ENCODE measurements around the gene POLD1. TPM values are rescaled to one million over a fixed set of nuclear protein-coding genes. Genes with fewer than 3 reads are reported as not detected.
A peak's percentile ranks its signal among the peaks of the same experiment; 100 is the strongest.
"Not testable (repeated sequence)": the region's sequence is repeated elsewhere in the genome, so short reads cannot be mapped to it uniquely, and the experiment has no call there.

The POLD1 gene
- total RNA-seq, 1 experiment from 2014 or later = 81.9 TPM

- intact Hi-C loops (cut with micrococcal nuclease; ENCODE audit: unreplicated experiment) = no loop called here
- CTCF ChIA-PET = no interaction called here
- H3K27me3 Mint-ChIP-seq (ENCODE audit: unreplicated experiment) = no peaks in the 10 kb centered on the region
- H3K36me3 Mint-ChIP-seq (ENCODE audit: insufficient read depth, unreplicated experiment) = peaks cover 5% of the 10 kb centered on the region
- H3K4me1 Mint-ChIP-seq (ENCODE audit: low read depth, unreplicated experiment) = peaks cover 10% of the 10 kb centered on the region
- no peak for DNase-seq
- no peak overlapping the region for H3K27ac Mint-ChIP-seq (ENCODE audit: unreplicated experiment)
- BruUV-seq (replicated peaks) = no TSS peak
- no peak overlapping the region for H3K4me3 Mint-ChIP-seq (ENCODE audit: low read depth, unreplicated experiment)
- no peak for TF ChIP-seq CTCF (IDR thresholded peaks at IDR 0.05; ENCODE audit: unreplicated experiment)
- H3K9me3 Mint-ChIP-seq (ENCODE audit: low read depth, unreplicated experiment) = no peaks in the 10 kb centered on the region
Measured at GRCh38 chr19:50352242-50352641, 31.9 kb upstream of the POLD1 start.

GRCh38 chr19:50353487-50353880 lies 30.7 kb upstream of the POLD1 start:
- DNase-seq; H3K27ac Mint-ChIP-seq (ENCODE audit: unreplicated experiment); intact Hi-C loops (cut with micrococcal nuclease; ENCODE audit: unreplicated experiment); H3K9me3 Mint-ChIP-seq (ENCODE audit: low read depth, unreplicated experiment); BruUV-seq (replicated peaks); H3K4me3 Mint-ChIP-seq (ENCODE audit: low read depth, unreplicated experiment); H3K27me3 Mint-ChIP-seq (ENCODE audit: unreplicated experiment); CTCF ChIA-PET: not testable (repeated sequence)
- Mint-ChIP-seq H3K36me3 (ENCODE audit: insufficient read depth, unreplicated experiment) (peaks cover 10% of the 10 kb centered on the region), H3K4me1 (ENCODE audit: low read depth, unreplicated experiment) (peaks cover 10% of the 10 kb centered on the region)

- peak overlapping the region; percentile 2 for H3K27ac Mint-ChIP-seq (ENCODE audit: unreplicated experiment)
- H3K4me3 Mint-ChIP-seq (ENCODE audit: low read depth, unreplicated experiment) = peak overlapping the region; percentile 76
- H3K4me1 Mint-ChIP-seq (ENCODE audit: low read depth, unreplicated experiment) = no peaks in the 10 kb centered on the region
Measured at GRCh38 chr19:50356691-50357177, 27.4 kb upstream of the POLD1 start.

GRCh38 chr19:50357178-50358100 lies 26.7 kb upstream of the POLD1 start:
- Mint-ChIP-seq H3K27ac (ENCODE audit: unreplicated experiment) (peak overlapping the region; percentile 2), H3K4me1 (ENCODE audit: low read depth, unreplicated experiment) (no peaks in the 10 kb centered on the region), H3K4me3 (ENCODE audit: low read depth, unreplicated experiment) (peak overlapping the region; percentile 76), H3K27me3 (ENCODE audit: unreplicated experiment) (peaks cover 36% of the 10 kb centered on the region), H3K9me3 (ENCODE audit: low read depth, unreplicated experiment) (no peaks in the 10 kb centered on the region), H3K36me3 (ENCODE audit: insufficient read depth, unreplicated experiment) (peaks cover 10% of the 10 kb centered on the region)
- intact Hi-C loops (cut with micrococcal nuclease; ENCODE audit: unreplicated experiment) = no loop called here
- CTCF ChIA-PET = interaction anchor here (0.7 to 1.6 kb wide), 13 partner anchors 9 to 565 kb away, joined by 3 to 11 read pairs (median 5); partner anchors contain the start of genes KCNC3 and POLD1
- no TSS peak for BruUV-seq (replicated peaks)
- TF ChIP-seq CTCF (IDR thresholded peaks at IDR 0.05; ENCODE audit: unreplicated experiment) = peak; percentile 98
- DNase-seq = peak; percentile 82

More at GRCh38 chr19:50356691-50357177, 27.4 kb upstream of the POLD1 start:
- DNase-seq = no peak
- peaks cover 10% of the 10 kb centered on the region for H3K36me3 Mint-ChIP-seq (ENCODE audit: insufficient read depth, unreplicated experiment)
- no peak for TF ChIP-seq CTCF (IDR thresholded peaks at IDR 0.05; ENCODE audit: unreplicated experiment)
- CTCF ChIA-PET = interaction anchor here (0.7 to 1.6 kb wide), 13 partner anchors 8 to 565 kb away, joined by 3 to 11 read pairs (median 5); partner anchors contain the start of genes KCNC3 and POLD1
- no TSS peak for BruUV-seq (replicated peaks)
- intact Hi-C loops (cut with micrococcal nuclease; ENCODE audit: unreplicated experiment) = no loop called here
- H3K27me3 Mint-ChIP-seq (ENCODE audit: unreplicated experiment) = peaks cover 29% of the 10 kb centered on the region
- H3K9me3 Mint-ChIP-seq (ENCODE audit: low read depth, unreplicated experiment) = no peaks in the 10 kb centered on the region

All from Calu3 (cell line).